Endothelial cell (in vitro differentiated cells): ENCODE results near the gene TREML2. TPM values are rescaled to one million over a fixed set of nuclear protein-coding genes. Genes with fewer than 3 reads are reported as not detected.

Source experiments
- DNase-seq: peaks from one replicate; pipeline ENCODE4 v3.0.0; 2021; ENCODE audit warnings: low spot score
- H3K27ac Mint-ChIP-seq: one replicate; pipeline ENCODE4 v1.8.0; 2021; ENCODE audit warnings: mixed read lengths, inconsistent platforms; ENCODE audit not compliant: unreplicated experiment
- H3K27me3 Mint-ChIP-seq: one replicate; pipeline ENCODE4 v1.8.0; 2021; ENCODE audit warnings: mild to moderate bottlenecking, moderate library complexity, mixed read lengths, inconsistent platforms; ENCODE audit not compliant: unreplicated experiment
- H3K36me3 Mint-ChIP-seq: one replicate; pipeline ENCODE4 v1.8.0; 2021; ENCODE audit warnings: mild to moderate bottlenecking, low read depth, mixed read lengths, inconsistent platforms; ENCODE audit not compliant: unreplicated experiment
- H3K4me1 Mint-ChIP-seq: one replicate; pipeline ENCODE4 v1.8.0; 2021; ENCODE audit warnings: mild to moderate bottlenecking, mixed read lengths, inconsistent platforms; ENCODE audit not compliant: unreplicated experiment
- H3K4me3 Mint-ChIP-seq: one replicate; pipeline ENCODE4 v1.8.0; 2021; ENCODE audit warnings: mild to moderate bottlenecking, mixed read lengths, inconsistent platforms; ENCODE audit not compliant: unreplicated experiment
- H3K9me3 Mint-ChIP-seq: one replicate; pipeline ENCODE4 v1.8.0; 2021; ENCODE audit warnings: mixed read lengths, inconsistent platforms; ENCODE audit not compliant: unreplicated experiment
- total RNA-seq: library from RNA; stranded (reverse); fragmentation: NEBNext Ultra II Directional; extraction: Animal tissue kit (Norgen Biotek cat#: 25700); gene quantifications from one replicate; pipeline ENCODE4 v1.2.1, GENCODE V29; 2021; ENCODE audit not compliant: unreplicated experiment
- TF ChIP-seq, protein P1 (sequence below): fragments of 200-600 bp; sonication (generic); IDR thresholded peaks from one replicate; pipeline ENCODE4 v1.5.0; 2021; ENCODE audit warnings: antibody characterized with exemption; ENCODE audit not compliant: unreplicated experiment

Gene TREML2
- total RNA-seq, 1 donor from 2014 or later: 0.10 TPM

DNA sequence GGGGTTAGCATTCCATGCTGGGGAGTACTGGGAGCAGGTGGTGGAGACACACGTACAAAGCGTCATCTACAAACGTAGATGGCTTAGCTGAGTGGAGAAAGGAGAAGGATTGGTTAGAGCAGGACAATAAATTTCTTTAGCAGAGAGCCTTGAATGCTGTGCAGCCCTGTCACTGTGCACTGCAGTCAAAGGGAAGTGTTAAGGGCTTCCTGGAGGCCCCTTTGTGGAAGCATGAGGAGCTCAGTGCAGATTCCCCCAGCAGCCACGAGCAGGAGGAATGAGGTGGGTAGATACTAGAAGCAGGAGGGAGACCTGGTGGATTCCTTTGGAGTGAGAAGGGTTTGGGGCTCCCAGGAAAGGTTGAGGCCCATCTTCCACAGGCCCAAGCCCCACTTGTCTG, 21.1 kb upstream of the TREML2 start:
- Mint-ChIP-seq H3K36me3 (peaks cover 3% of the 10 kb centered on the region), H3K27ac (no peak overlapping the region), H3K27me3 (peaks cover 7% of the 10 kb centered on the region), H3K4me3 (no peak overlapping the region), H3K9me3 (no peaks in the 10 kb centered on the region), H3K4me1 (peaks cover 5% of the 10 kb centered on the region)
- TF ChIP-seq, protein P1, sequence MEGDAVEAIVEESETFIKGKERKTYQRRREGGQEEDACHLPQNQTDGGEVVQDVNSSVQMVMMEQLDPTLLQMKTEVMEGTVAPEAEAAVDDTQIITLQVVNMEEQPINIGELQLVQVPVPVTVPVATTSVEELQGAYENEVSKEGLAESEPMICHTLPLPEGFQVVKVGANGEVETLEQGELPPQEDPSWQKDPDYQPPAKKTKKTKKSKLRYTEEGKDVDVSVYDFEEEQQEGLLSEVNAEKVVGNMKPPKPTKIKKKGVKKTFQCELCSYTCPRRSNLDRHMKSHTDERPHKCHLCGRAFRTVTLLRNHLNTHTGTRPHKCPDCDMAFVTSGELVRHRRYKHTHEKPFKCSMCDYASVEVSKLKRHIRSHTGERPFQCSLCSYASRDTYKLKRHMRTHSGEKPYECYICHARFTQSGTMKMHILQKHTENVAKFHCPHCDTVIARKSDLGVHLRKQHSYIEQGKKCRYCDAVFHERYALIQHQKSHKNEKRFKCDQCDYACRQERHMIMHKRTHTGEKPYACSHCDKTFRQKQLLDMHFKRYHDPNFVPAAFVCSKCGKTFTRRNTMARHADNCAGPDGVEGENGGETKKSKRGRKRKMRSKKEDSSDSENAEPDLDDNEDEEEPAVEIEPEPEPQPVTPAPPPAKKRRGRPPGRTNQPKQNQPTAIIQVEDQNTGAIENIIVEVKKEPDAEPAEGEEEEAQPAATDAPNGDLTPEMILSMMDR: no peak
- DNase-seq: no peak

DNA sequence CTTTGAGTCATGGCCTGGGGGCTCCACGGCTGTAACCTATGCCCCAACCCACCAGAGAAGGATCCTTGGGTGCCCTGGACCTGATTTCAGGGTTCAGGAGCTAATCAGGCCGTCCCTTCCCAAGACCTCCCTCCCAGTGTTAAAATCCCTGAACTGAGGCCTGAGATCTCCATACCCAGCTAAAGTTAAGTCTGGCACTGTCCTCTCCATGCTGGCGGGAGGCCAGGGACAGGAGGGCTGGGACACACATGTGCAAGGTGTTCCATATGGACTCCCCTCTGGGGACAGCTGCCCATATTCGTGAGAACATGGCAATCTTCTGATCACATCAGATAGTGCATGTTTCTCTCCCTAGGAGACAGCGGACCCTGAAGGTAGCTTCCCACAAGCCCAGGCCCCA, 15.7 kb upstream of the TREML2 start:
- no peak overlapping the region for H3K27ac Mint-ChIP-seq
- no peaks in the 10 kb centered on the region for H3K4me1 Mint-ChIP-seq
- no peak overlapping the region for H3K4me3 Mint-ChIP-seq
- TF ChIP-seq, protein P1: no peak
- H3K36me3 Mint-ChIP-seq: peaks cover 16% of the 10 kb centered on the region
- DNase-seq: no peak
- H3K9me3 Mint-ChIP-seq: peaks cover 14% of the 10 kb centered on the region
- H3K27me3 Mint-ChIP-seq: no peaks in the 10 kb centered on the region

DNA sequence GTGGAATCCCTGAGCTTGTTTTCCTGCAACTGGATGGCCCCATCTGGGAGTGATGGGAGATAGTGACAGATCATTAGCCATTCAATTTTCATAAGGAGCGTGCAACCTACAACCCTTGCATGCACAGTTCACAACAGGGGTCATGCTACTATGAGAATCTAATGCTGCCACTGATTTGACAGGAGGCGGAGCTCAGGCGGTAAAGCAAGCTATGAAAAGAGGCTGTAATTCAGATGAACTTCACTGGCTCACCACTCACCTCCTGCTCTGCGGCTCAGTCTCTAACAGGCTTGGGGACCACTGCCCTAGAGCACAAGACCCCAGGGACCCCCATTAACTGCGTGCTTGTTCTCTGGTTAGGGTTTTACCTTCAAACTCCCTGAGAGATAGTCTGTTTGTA, 14.8 kb upstream of the TREML2 start:
- H3K4me1 Mint-ChIP-seq: no peaks in the 10 kb centered on the region
- no peaks in the 10 kb centered on the region for H3K27me3 Mint-ChIP-seq
- no peak overlapping the region for H3K4me3 Mint-ChIP-seq
- peaks cover 16% of the 10 kb centered on the region for H3K36me3 Mint-ChIP-seq
- DNase-seq: no peak
- H3K9me3 Mint-ChIP-seq: peaks cover 14% of the 10 kb centered on the region
- no peak overlapping the region for H3K27ac Mint-ChIP-seq
- TF ChIP-seq, protein P1: no peak

DNA sequence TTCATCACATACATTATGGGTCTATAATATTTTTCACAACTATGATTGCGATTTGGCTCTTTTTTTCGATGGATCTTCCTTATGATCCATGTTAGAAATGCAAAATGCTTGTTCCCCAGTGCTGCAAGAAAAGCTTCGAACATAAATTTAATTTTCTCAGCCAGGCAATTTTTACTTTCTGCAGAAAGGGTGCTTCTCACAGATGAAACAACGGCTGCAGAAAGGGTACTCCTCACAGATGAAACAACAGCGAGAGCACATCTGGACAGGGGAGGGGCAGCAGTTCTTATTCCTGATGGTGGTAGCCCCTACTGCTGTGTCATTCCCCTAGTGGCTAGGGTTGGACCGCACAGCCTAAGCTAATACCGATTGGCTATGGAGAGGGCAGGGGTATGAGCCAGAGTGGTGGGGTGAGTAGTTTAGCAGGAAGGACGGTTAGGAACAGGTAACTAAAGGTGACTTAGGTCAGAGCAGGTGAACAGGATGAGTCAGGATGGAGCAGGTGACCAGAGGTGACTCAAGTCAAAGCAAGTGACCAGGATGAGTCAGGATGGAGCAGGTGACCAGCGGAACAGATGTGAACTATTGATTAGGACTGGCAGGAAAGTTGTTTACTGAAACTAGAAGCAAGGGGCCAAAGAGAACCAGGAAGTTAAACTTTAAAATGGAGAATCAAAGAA, 13.8 kb upstream of the TREML2 start:
- Mint-ChIP-seq H3K4me3 (no peak overlapping the region), H3K9me3 (peaks cover 14% of the 10 kb centered on the region), H3K27ac (no peak overlapping the region), H3K27me3 (no peaks in the 10 kb centered on the region), H3K4me1 (peaks cover under 1% of the 10 kb centered on the region), H3K36me3 (peaks cover 16% of the 10 kb centered on the region)
- TF ChIP-seq, protein P1: no peak
- no peak for DNase-seq

DNA sequence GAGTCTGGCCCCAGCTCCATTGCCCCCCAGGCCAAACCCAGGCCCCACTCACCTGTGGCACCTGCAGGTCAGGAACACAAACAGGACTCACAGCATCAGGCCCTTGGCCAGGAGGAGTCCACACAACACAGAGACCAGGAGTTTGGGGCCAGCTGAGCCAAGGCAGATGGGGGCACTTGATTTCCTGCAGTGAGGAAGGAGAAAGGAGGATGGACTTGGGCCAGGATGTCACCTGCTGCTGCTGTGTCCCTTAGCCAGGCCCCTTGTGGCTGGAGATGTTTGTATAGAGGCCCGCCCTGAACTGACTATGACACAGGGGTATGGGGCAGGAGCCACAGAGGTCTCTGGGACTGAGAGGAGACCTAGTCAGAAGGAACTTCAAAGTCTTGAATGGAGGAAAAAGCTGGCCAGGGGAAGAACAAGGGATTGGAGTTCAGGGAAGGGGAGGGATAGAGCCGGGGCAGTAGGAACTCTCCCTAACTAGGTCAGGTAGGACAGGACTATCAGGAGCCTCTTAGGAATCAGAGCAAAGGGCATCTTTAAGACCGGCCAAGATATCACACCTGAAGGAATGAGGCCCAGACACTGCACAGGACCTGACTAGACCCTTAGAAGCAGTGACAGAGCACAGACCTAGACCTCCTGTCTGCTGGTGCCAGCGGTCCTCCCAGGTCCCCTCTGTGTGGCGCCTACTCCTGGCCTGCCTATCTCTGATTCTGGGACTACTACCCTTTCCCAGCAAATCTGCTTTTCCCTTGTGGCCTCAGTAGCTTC, 8.8 kb upstream of the TREML2 start:
- no peak for DNase-seq
- peaks cover 3% of the 10 kb centered on the region for H3K4me1 Mint-ChIP-seq
- H3K4me3 Mint-ChIP-seq: no peak overlapping the region
- TF ChIP-seq, protein P1: no peak
- H3K27me3 Mint-ChIP-seq: no peaks in the 10 kb centered on the region
- peaks cover 7% of the 10 kb centered on the region for H3K9me3 Mint-ChIP-seq
- H3K27ac Mint-ChIP-seq: no peak overlapping the region
- peaks cover 2% of the 10 kb centered on the region for H3K36me3 Mint-ChIP-seq
